HG02840 (cell line): ENCODE data around the gene PDIA2.
"Not testable (repeated sequence)": the region's sequence is repeated elsewhere in the genome, so short reads cannot be mapped to it uniquely, and the experiment has no call there.

Experiments used
- ATAC-seq: cut with Tn5 transposase; IDR thresholded peaks from one replicate; pipeline ENCODE4 v1.9.1; 2021; ENCODE audit warnings: mild to moderate bottlenecking, moderate library complexity, moderate number of reproducible peaks; ENCODE audit not compliant: unreplicated experiment, low FRiP score

Gene PDIA2, protein sequence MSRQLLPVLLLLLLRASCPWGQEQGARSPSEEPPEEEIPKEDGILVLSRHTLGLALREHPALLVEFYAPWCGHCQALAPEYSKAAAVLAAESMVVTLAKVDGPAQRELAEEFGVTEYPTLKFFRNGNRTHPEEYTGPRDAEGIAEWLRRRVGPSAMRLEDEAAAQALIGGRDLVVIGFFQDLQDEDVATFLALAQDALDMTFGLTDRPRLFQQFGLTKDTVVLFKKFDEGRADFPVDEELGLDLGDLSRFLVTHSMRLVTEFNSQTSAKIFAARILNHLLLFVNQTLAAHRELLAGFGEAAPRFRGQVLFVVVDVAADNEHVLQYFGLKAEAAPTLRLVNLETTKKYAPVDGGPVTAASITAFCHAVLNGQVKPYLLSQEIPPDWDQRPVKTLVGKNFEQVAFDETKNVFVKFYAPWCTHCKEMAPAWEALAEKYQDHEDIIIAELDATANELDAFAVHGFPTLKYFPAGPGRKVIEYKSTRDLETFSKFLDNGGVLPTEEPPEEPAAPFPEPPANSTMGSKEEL

DNA sequence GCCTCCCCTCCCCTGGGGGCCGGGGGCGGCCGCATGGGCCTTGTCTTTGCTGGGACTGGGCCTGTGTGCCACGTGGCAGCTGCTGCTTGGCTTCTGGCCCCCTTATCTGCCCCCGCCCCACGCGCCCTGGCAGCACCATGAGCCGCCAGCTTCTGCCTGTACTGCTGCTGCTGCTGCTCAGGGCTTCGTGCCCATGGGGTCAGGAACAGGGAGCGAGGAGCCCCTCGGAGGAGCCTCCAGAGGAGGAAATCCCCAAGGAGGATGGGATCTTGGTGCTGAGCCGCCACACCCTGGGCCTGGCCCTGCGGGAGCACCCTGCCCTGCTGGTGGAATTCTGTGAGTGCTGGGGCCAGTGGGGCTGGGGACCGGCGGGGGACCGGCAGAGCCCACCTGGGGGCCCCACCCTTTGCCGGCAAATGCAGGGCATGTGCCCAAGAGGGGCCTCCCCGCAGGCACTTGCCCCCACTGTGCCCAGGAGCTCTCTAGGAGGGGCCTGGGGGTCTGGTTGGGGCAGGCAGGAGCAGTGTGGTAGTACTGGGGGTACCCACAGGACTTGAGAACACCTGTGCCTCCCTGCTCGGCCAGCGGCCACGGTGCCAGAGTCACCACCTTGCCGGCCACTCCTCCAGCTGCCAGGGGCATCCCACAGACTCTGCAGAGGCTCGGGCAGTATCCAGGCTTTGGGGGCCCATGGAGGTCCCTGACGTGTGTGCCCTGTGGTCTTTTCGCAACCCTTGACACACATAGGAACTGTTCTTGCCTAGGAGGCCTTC is at the start of gene PDIA2:
Gene PDIA2, plus strand, starts transcription at position 132 of the 773 bp plus-strand sequence. Its CDS starts 6 bp downstream, at position 138.
- ATAC-seq = no peak

DNA sequence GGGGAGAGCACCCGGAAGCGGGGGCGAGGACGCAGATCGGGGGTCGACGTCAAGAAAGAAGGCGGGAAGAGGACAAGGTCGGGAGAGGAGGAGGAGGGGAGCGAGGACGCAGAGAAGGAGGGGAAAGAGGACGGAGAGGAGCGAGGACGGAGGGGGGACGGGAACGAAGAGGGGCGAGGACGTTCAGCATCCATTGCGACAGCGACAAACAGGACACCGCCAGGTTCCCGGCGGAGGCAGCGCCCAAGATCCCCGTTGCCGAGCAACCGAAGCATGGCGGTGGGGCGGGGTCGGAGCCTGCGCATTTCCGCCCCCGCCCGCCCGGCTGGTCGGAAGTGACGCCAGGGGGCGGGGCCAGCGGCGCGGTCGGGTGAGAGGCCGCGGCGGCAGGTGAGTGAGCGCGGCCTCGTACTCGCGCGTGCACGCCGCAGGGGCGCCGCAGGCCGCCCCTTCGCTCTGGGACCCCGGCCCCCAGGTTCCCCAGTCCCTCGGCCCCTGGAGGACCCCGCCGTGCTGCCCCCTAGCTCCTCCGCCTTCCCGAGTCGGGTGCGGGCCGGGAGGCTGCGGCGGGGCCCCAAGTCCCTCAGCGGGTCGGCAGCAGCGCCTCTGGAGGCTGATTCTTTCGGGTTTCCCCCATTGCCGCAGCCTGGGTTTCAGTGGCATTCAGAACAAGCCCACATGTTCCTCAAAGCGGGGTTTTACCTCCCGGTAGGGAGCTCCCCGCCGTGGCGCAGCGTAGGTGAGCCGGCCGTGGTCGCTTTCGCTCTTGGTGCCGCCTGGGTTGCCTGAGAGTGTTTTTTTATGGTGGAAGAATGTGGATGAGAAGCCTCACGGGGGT is 48.3 kb upstream of the PDIA2 start, which contains the start of gene FAM234A:
Gene FAM234A, plus strand, starts transcription at position 354 of the 838 bp plus-strand sequence. CDS start 19,593 bp downstream, outside the sequence.
- ATAC-seq = peak; percentile 89

DNA sequence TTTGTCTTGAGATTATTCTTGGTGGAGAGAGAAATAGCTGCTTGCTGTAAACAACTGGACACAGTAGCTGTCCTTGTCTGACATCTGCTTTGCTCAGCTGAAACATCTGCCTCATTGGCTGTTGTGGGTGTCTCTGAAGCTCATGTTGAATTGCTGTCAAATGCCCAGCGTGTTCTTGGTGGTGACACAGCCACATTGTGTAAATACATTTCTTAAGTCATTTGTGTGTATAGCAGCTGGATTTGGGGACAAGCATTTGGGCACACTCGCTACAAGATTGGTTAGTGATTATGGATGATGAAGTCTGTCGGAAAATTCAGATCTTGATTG is 43.1 kb upstream of the PDIA2 start:
- no peak for ATAC-seq

DNA sequence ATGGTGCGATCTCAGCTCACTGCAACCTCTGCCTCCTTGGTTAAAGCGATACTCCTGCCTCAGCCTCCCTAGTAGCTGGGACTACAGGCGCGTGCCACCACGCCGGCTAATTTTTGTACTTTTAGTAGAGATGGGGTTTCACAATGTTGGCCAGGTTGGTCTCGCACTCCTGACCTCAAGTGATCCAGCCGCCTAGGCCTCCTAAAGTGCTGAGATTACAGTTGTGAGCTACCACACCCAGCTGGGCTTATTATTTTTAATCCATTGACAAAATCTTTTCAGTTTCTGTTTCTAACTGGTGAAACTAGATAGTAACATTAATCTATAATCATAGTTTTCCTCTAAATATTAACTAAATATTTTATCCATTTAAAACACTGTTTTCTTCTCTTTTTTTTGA is 42.4 kb upstream of the PDIA2 start:
- ATAC-seq = no peak

DNA sequence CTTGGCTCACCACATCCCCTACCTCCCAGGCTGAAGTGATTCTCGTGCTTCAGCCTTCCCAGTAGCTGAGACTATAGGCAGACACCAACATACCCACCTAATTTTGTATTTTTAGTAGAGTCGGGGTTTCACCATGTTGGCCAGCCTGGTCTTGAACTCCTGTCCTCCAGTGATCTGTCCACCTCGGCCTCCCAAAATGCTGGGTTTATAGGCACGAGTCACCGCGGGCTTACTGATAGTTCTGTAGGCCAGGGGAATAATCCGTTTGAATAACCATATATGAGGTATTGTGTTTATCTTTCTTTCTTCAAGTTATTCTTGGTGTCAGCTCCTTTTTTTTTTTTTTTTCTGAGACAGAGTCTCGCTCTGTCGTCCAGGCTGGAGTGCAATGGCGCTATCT is 40.7 kb upstream of the PDIA2 start:
- ATAC-seq = no peak

DNA sequence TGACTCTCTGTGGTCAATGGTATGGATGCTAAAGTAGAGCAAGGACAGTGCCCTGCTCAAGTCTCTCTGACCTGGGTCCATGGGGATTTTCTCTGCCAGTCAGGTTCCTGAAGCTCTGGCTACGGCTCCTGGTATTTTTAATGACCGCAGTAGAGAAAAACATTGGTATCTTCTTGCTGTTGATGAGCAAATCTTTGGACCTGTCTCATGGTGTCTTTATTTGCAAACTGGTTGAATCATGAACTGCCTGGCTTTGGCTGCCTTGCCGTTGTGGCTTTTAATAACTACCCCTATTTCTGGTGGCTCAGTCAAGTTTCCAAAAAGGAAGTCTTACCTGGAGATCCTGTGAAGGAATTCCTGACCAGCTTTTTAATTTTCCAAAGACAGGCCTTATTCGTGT is 39.6 kb upstream of the PDIA2 start:
- no peak for ATAC-seq

DNA sequence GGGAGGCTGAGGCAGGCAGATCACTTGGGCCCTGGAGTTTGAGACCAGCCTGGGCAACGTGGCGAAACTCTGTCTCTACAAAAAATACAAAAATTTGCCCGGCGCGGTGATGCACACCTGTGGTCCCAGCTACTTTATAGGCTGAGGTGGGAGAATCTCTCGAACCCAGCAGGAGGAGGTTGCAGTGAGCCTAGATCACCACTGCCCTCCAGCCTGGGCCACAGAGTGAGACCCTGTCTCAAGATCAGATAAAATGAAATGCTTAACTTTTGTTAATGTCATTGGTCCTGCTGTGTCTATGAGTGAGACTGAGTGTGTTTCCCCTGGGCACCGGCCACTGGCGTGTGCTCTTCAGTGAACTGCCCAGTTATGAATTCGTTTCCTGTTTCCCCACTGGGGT is 37.9 kb upstream of the PDIA2 start:
- no peak for ATAC-seq

DNA sequence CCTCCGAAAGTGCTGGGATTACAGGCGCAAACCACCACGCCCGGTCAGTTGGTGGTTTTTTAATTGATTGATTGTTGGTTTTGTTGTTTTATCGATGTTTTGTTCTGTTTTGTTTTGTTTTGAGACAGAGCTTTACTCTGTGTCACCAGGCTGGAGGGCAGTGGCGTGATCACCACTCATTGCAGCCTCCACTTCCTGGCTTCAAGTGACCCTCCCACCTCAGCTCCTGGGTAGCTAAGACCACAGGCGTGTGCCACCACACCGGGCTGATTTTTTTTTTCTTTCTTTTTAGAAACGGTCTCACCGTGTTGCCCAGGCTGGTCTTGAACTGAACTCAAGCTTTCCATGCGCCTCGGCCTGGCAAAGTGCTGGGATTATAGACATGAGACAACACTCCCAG is 35.9 kb upstream of the PDIA2 start:
- no peak for ATAC-seq

DNA sequence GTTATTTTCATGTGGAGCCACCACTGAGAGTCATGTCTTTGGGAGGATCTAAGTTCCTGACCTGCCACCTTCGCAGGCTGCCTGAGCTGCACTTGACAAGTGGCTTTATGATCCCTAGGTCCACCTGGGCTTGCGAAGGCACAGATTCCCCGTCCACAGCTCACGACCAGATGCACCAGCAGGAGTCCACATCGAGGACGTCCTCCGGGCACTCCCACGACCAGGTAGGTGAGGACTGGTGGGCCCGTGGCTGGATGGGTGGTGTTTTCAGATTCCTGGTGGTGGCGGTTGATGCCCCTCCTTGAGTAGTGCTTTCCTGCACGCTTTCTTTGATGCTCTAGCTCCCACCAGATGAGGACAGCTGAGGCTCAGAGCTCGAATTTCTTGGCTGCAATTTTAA is 33.5 kb upstream of the PDIA2 start:
- ATAC-seq = no peak

DNA sequence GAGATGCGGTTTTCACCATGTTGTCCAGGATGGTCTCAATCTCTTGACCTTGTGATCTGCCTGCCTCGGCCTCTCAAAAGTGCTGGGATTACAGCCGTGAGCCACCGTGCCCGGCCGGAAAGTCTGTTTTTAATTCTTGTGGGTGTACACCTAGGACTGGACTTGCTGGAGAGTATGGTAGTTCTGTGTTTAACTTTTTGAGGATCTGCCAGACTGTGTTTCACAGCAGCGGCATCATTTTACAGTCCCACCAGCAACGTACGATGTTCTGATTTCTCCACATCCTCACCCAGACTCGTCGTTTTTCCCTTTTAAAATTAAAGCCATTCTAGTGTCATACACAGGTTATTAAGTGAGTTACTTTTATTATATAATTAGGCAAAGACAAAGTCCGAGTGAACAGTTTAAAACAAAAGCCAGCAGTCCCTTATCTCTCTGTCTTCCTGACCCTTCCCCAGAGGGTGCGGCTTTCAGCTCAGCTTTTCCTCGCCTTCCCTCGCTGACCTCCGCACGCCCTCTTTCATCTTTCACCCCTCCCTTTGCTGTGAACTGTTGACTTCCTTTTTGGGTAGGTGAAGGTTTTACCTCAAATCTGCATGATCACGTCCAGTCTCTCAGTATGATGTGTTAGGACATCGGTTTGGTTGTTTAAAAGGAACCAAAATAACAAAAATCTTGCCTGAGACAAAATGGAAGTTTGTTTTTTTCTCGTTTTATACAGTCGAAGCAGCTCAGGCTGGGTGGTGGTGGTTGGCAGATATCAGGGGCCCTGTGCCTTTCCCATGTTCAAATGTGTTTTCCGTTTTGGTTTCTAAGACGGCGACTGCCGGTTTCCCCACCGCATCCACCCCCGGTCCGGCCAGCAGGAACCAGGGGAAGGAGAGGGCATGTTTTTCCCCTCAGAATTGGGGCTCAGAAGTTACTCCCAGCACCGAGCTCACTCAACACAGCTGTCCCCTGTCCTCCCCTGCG is 30.3 kb upstream of the PDIA2 start:
- peak; percentile 49 for ATAC-seq

DNA sequence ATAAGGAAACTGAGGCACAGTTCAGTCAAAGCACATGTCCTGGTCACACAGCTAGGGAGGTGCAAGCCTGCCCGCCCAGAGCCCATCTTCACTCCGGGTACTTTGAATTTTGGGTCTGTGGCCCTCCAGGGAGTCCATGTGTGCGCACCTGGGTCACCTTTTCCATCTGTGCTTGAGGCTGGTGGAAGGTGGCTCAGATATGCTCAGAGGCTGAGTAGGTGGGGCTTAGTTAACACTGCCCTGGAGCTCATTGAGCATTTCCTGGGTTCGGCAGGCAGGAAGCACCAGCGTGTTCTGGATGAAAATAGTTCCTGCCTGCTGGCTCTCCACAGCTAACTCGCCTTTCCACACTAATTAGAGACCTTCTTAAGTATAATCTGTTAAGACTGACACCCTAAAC is 29.1 kb upstream of the PDIA2 start:
- no peak for ATAC-seq

DNA sequence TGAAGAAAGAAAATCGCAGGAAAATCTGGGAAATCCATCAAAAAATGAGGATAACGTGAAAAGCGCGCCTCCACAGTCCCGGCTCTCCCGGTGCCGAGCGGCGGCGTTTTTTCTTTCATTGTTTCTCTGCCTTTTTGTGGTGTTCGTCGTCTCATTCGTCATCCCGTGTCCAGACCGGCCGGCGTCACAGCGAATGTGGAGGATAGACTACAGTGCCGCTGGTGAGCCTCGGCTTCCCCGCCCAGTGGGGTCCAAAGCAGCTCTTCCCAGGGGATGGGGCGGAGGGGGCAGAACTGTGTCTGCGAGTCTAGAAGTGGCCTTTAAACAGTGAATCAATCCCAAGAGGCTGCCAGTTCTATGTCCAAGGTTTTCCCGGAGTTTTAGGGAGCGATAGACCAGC is 28.5 kb upstream of the PDIA2 start:
- no peak for ATAC-seq

DNA sequence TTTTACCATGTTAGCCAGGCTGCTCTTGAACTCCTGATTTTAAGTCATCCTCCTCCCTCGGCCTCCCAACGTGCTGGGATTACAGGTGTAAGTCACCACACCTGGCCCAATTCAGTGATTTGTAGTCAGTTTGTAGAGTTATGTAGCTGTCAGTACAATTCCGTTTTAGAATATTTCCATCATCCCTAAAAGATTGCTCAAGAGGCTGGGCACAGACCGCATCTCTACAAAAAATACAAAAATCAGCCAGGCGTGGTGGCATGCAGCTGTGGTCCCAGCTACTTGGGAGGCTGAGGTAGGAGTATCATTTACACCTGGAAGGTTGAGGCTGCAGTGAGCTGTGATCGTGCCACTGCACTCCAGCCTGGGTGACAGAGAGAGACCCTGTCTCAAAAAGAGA is 27.8 kb upstream of the PDIA2 start:
- ATAC-seq = no peak

DNA sequence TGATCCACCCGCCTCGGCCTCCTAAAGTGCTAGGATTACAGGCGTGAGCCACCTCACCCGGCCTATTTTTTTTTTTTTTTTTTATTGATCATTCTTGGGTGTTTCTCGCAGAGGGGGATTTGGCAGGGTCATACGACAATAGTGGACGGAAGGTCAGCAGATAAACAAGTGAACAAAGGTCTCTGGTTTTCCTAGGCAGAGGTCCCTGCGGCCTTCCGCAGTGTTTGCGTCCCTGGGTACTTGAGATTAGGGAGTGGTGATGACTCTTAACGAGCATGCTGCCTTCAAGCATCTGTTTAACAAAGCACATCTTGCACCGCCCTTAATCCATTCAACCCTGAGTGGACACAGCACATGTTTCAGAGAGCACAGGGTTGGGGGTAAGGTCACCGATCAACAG is 24.9 kb upstream of the PDIA2 start:
- ATAC-seq = not testable (repeated sequence)

DNA sequence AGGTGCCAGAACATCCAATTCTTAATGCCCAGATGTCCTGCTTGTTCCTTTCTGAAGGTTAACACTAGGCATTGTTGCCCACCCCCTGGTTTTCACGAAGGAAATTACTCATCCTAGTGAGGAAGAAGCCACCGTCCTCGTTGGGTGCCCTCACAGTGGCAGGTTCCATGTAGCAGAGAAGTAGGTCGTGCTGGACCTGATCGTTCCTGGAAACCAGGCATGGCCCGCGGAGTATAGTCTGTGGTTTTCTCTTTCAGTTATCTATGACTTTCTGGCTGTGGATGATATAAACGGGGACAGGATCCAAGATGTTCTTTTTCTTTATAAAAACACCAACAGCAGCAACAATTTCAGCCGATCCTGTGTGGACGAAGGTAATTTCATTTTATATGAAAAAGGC is 23.7 kb upstream of the PDIA2 start:
- ATAC-seq = no peak

DNA sequence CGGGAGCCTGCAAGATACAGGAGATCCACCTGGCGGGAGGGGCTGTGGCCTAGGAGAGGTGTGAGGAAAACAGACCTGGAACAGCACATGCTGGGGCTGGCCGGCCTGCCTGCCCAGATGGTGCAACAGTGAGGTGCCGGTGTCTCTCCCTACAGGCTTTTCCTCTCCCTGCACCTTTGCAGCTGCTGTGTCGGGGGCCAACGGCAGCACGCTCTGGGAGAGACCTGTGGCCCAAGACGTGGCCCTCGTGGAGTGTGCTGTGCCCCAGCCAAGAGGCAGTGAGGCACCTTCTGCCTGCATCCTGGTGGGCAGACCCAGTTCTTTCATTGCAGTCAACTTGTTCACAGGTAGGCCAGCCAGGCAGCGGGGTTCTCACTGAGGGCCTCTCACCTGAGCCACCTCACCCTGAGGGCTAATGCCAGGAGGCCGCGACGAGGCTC is 23.1 kb upstream of the PDIA2 start:
- ATAC-seq = no peak

DNA sequence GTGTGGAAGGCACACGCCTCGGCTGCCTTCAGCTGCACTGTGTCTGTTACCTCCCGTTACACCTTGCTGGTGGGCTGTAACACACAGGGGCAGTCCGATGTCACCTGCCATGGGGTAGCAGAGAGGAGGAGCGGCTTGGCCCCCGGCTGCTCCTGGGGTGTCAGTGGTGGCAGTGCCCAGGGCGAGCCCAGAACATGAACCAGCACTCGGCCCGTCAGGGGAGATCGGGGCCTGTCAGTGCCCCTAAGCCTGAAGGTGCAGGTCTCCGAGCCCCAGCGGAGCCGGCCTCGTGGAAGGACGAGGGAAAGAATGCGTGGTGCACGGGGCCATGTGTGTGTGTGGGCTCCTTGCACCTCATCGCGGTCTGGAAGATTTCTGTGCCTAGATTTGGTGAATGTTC is 22.6 kb upstream of the PDIA2 start:
- ATAC-seq = no peak

DNA sequence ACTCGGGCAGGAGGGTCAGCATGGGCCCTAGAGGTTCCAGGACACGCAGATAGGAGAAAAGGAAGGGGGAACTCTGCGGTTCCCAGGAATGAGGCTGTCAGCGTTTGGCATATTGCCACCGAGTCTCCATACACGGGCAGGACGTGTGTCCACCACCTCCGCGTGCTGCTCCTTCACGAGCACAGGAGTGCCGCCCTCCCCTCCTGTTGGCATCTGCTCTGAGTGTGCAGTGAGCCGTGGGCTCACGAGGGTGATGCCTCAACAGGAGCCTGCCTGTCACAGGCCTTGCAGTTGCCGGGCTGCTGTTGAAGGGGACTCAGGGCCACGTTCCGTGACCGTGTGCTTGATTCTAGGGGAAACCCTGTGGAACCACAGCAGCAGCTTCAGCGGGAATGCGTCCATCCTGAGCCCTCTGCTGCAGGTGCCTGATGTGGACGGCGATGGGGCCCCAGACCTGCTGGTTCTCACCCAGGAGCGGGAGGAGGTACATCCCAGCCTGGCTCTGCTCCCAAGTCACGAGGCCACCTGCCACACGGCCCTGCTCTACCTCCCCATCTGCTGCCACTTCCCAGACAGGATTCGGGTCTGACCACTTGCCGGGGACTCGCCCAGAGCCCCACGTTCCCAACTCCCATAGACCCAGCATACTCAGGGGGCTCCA is 21.8 kb upstream of the PDIA2 start:
- no peak for ATAC-seq

DNA sequence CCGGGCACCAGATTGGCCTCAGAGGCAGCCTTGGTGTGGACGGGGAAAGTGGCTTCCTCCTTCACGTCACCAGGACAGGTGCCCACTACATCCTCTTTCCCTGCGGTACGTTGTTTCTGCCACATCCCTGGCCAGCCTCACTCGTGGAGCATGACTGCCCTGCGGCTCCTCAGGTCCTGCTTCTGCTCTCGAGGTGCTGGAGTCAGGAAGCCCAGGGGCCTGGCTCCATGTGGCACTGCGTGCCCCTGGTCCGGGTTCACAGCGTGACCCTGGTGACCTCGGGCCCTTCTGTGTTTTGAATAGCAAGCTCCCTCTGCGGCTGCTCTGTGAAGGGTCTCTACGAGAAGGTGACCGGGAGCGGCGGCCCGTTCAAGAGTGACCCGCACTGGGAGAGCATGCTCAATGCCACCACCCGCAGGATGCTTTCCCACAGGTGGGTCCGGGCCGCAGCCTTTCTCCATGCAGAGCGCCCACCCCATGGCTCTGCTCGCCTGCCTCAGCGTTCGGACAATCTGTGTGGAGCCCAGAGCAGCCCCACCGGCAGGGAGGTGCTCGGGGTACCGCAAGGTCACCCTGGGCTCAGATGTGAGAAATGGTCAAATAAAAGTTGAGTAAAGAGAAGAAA is 20.7 kb upstream of the PDIA2 start:
- no peak for ATAC-seq
